Activated CD8-positive, alpha-beta T cell treated with anti-CD3 and anti-CD28 coated beads for 36 hours (primary cell): ENCODE data around the gene GGTA1. TPM values are rescaled to one million over a fixed set of nuclear protein-coding genes. Genes with fewer than 3 reads are reported as not detected.
"Not testable (repeated sequence)": the region's sequence is repeated elsewhere in the genome, so short reads cannot be mapped to it uniquely, and the experiment has no call there.

Experiments
- ATAC-seq: fragments of 200-7000 bp; cut with Tn5 transposase; one replicate; pipeline ENCODE4 v1.10.0; 2021; ENCODE audit warnings: mild to moderate bottlenecking, moderate library complexity
- CTCF ChIA-PET: fragments of 350-600 bp; sonication (Branson Sonifier 250); formaldehyde crosslinking; loops from one replicate; lab custom pipeline; 2021; ENCODE audit warnings: antibody characterized with exemption; lab: Charles Lee
- POLR2A ChIA-PET: fragments of 350-600 bp; sonication (Branson Sonifier 250); formaldehyde crosslinking; loops from one replicate; lab custom pipeline; 2021; ENCODE audit warnings: antibody characterized with exemption; lab: Charles Lee
- DNase-seq: peaks from one replicate; pipeline ENCODE4 v3.0.0-alpha.2; 2020
- H3K27ac Mint-ChIP-seq: one replicate; pipeline ENCODE4 v1.8.0; 2021; ENCODE audit warnings: mild to moderate bottlenecking, mixed read lengths
- H3K27me3 Mint-ChIP-seq: one replicate; pipeline ENCODE4 v1.8.0; 2021; ENCODE audit warnings: mixed read lengths
- H3K36me3 Mint-ChIP-seq: one replicate; pipeline ENCODE4 v1.8.0; 2021; ENCODE audit warnings: low read depth, mixed read lengths
- H3K4me1 Mint-ChIP-seq: one replicate; pipeline ENCODE4 v1.8.0; 2021; ENCODE audit warnings: low read depth, mixed read lengths
- H3K4me3 Mint-ChIP-seq: one replicate; pipeline ENCODE4 v1.8.0; 2021; ENCODE audit warnings: mild to moderate bottlenecking, moderate library complexity, mixed read lengths
- H3K9me3 Mint-ChIP-seq: one replicate; pipeline ENCODE4 v1.8.0; 2021; ENCODE audit warnings: mixed read lengths
- CTCF ChIP-seq: fragments of 200-600 bp; IDR thresholded peaks from one replicate; pipeline ENCODE4 v1.8.0; 2022; ENCODE audit warnings: antibody characterized with exemption, mild to moderate bottlenecking
- intact Hi-C: fragments of 100-400 bp; cut with micrococcal nuclease; formaldehyde crosslinking; loops from one replicate; pipeline ENCODE4 v1.10.0; 2022
- total RNA-seq, 2 experiments: library from RNA; stranded (reverse); gene quantifications; one replicate each; pipeline ENCODE4 v1.2.3, GENCODE V29; 2021

The GGTA1 gene
- total RNA-seq, 2 experiments from 2014 or later, result not detected

DNA sequence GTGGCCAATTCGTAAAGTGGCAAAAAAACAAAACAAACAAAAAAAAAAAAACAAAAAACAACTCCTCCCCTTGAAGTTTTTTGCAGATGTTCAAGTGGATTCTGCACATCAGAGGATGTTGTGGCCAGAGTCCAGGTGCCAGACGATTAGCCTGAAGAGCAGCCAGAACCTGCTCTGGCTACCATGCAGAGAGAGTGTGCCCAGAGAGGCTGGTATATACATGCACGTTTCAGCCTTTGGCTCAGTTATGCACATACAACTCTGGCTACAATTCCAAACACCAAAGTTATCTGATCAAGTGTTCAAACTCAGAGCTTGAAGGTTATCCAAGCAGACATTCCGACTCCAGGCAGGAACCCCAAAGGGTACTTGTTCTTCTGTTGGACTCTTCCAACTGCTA is 34.7 kb downstream of the GGTA1 start:
- ChIA-PET CTCF (interaction anchor here (0.6 to 1.3 kb wide), 4 partner anchors 14 to 81 kb away, joined by 3 read pairs; no protein-coding TSS in a partner anchor), POLR2A (no interaction called here)
- ATAC-seq (no peak), DNase-seq (no peak)
- H3K4me1 Mint-ChIP-seq, result peaks cover 13% of the 10 kb centered on the region
- no peaks in the 10 kb centered on the region for H3K9me3 Mint-ChIP-seq
- H3K4me3 Mint-ChIP-seq, result no peak overlapping the region
- TF ChIP-seq CTCF, result no peak
- H3K36me3 Mint-ChIP-seq, result no peaks in the 10 kb centered on the region
- H3K27me3 Mint-ChIP-seq, result peaks cover 20% of the 10 kb centered on the region
- H3K27ac Mint-ChIP-seq, result no peak overlapping the region
- intact Hi-C loops, result no loop called here

- Mint-ChIP-seq H3K27ac (no peak overlapping the region), H3K4me1 (peaks cover 13% of the 10 kb centered on the region), H3K9me3 (no peaks in the 10 kb centered on the region), H3K36me3 (no peaks in the 10 kb centered on the region), H3K27me3 (peaks cover 29% of the 10 kb centered on the region), H3K4me3 (no peak overlapping the region)
- CTCF ChIA-PET, result interaction anchor here (0.7 to 2.4 kb wide), 12 partner anchors 8 to 38 kb away, joined by 3 to 13 read pairs (median 4); no protein-coding TSS in a partner anchor
- POLR2A ChIA-PET, result no interaction called here
- intact Hi-C loops, result no loop called here
- TF ChIP-seq CTCF, result peak; percentile 63
- DNase-seq (peak; percentile 60), ATAC-seq (no peak)
Observed at GRCh38 chr9:121463026-121463807, 36.4 kb downstream of the GGTA1 start.

DNA sequence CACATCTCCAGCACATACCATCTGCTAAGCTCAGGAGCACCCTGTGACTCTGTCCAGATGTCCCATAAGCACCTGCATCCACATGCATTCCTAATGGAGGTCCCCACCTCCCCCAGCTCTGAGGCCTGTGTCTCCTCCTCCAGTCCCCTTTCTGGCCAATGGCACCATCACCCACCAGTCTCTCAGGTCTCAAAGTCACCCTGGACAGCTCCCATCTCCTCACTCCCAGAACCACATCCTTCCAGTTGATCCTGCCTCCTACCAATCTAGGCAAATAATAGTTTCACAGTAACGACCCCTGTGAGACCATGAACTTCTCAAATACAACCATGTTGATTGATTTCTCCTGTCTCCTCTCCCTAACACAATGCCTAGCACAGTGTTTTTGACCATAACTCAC is 40.1 kb downstream of the GGTA1 start:
- no peaks in the 10 kb centered on the region for H3K36me3 Mint-ChIP-seq
- no peak for DNase-seq
- peaks cover 27% of the 10 kb centered on the region for H3K4me1 Mint-ChIP-seq
- ChIA-PET CTCF (interaction anchor here (1.4 kb wide), 1 partner anchor 140 kb away, joined by 3 read pairs; no protein-coding TSS in a partner anchor), POLR2A (interaction anchor here (1.1 kb wide), 1 partner anchor 30 kb away, joined by 4 read pairs; no protein-coding TSS in a partner anchor)
- H3K9me3 Mint-ChIP-seq, result no peaks in the 10 kb centered on the region
- ATAC-seq, result no peak
- intact Hi-C loops, result no loop called here
- no peak for TF ChIP-seq CTCF
- H3K27me3 Mint-ChIP-seq, result peaks cover 35% of the 10 kb centered on the region
- no peak overlapping the region for H3K4me3 Mint-ChIP-seq
- no peak overlapping the region for H3K27ac Mint-ChIP-seq

GRCh38 chr9:121458449-121458848 is 41.2 kb downstream of the GGTA1 start:
- H3K4me3 Mint-ChIP-seq, intact Hi-C loops, H3K27ac Mint-ChIP-seq, H3K36me3 Mint-ChIP-seq, POLR2A ChIA-PET, H3K9me3 Mint-ChIP-seq, ATAC-seq, DNase-seq: not testable (repeated sequence)
- H3K4me1 Mint-ChIP-seq, result peaks cover 31% of the 10 kb centered on the region
- H3K27me3 Mint-ChIP-seq, result peaks cover 29% of the 10 kb centered on the region
- CTCF ChIA-PET, result interaction anchor here (1.4 kb wide), 1 partner anchor 139 kb away, joined by 3 read pairs; no protein-coding TSS in a partner anchor

GRCh38 chr9:121455527-121456239 is 44.0 kb downstream of the GGTA1 start:
- Mint-ChIP-seq H3K27ac (peak overlapping the region; percentile 5), H3K36me3 (no peaks in the 10 kb centered on the region), H3K27me3 (peaks cover 29% of the 10 kb centered on the region), H3K4me1 (peaks cover 21% of the 10 kb centered on the region), H3K4me3 (no peak overlapping the region), H3K9me3 (no peaks in the 10 kb centered on the region)
- POLR2A ChIA-PET, result interaction anchor here (0.6 kb wide), 1 partner anchor 278 kb away, joined by 3 read pairs; no protein-coding TSS in a partner anchor
- no peak for TF ChIP-seq CTCF
- ATAC-seq (peak; percentile 92), DNase-seq (peak; percentile 83)
- CTCF ChIA-PET, result interaction anchor here (0.6 to 3.2 kb wide), 8 partner anchors 11 to 228 kb away, joined by 3 to 14 read pairs (median 4); partner anchors contain the start of gene GGTA1
- intact Hi-C loops, result no loop called here
